22Rv1 (cell line): ENCODE data around the gene PTPRM.

Source experiments
- H3K27ac ChIP-seq: fragments of 450-650 bp; 2 replicates; pipeline ENCODE4 v1.5.1; 2017
- ZFX ChIP-seq: fragments of 450-650 bp; IDR thresholded peaks from 2 replicates; pipeline ENCODE4 v1.6.1; 2017; ENCODE audit warnings: antibody characterized with exemption, borderline replicate concordance
- TF ChIP-seq, protein P1 (sequence below): fragments of 450-650 bp; IDR thresholded peaks from 2 replicates; pipeline ENCODE4 v1.5.1; 2017; ENCODE audit warnings: mild to moderate bottlenecking

PTPRM gene

DNA sequence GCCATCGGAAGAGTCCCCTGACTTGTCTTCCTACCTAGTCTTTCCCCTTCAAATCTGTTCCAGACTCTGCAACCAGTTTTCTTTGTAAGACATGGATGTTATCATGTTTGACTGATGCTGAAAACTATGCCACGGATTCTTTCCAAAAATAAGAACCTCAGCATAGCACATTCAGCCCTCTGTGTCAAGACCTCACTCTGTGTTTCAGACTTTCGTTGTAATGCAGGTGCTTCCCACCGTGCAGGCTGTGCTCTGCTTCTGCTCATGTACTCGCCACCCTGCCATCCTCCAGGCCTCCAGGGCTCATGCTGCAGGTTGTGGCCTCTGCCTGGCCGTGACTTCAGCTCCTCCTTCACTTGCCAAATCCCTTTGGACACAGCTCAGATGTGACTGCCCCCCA, 695.1 kb downstream of the PTPRM start:
- H3K27ac ChIP-seq: no peak overlapping the region
- TF ChIP-seq, protein P1, sequence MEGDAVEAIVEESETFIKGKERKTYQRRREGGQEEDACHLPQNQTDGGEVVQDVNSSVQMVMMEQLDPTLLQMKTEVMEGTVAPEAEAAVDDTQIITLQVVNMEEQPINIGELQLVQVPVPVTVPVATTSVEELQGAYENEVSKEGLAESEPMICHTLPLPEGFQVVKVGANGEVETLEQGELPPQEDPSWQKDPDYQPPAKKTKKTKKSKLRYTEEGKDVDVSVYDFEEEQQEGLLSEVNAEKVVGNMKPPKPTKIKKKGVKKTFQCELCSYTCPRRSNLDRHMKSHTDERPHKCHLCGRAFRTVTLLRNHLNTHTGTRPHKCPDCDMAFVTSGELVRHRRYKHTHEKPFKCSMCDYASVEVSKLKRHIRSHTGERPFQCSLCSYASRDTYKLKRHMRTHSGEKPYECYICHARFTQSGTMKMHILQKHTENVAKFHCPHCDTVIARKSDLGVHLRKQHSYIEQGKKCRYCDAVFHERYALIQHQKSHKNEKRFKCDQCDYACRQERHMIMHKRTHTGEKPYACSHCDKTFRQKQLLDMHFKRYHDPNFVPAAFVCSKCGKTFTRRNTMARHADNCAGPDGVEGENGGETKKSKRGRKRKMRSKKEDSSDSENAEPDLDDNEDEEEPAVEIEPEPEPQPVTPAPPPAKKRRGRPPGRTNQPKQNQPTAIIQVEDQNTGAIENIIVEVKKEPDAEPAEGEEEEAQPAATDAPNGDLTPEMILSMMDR: no peak
- no peak for TF ChIP-seq ZFX

DNA sequence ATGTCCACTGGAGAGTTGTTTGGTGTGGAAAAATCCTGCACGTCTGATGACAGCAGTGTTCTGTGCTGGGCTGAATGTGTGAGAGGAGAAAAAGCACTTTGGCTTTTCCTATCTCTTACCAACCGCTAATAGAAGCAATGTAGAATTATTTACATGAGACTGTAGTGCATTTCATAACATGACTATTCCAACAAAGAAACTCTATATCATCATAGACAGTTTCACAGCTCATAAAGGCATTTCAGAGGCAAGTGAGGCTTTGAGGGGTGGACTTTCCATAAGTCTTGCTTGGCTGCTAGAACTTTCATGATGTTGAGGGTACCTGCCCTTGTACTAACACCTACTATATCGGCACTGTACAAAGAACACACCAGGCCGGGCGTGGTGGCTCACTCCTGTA, 697.0 kb downstream of the PTPRM start:
- TF ChIP-seq, protein P1: no peak
- no peak for TF ChIP-seq ZFX
- no peak overlapping the region for H3K27ac ChIP-seq

GRCh38 chr18:8264861-8265411, 697.8 kb downstream of the PTPRM start:
- no peak overlapping the region for H3K27ac ChIP-seq
- TF ChIP-seq, protein P1: no peak
- no peak for TF ChIP-seq ZFX

GRCh38 chr18:8272254-8272653, 705.1 kb downstream of the PTPRM start:
- H3K27ac ChIP-seq: no peak overlapping the region
- no peak for TF ChIP-seq ZFX
- TF ChIP-seq, protein P1: no peak

DNA sequence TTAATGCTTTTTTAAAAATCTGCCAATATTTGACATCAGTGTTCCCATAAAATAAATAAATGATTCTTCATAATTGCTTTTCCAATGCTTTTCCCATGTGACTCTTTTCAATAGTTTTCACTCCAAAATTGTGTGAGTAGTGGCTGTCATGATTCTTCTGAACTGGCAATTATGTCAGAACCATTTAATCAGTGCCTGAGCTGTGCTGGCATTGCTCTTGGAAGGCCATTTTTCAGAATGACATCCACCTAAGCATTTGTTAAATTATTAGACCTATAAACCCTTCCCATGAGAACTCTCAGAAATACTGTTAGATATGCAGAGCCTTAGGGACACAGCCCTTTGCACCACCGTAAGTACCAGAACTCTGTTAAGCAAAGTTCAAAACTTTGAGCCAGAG, 707.3 kb downstream of the PTPRM start:
- no peak overlapping the region for H3K27ac ChIP-seq
- TF ChIP-seq, protein P1: no peak
- TF ChIP-seq ZFX: no peak

- no peak overlapping the region for H3K27ac ChIP-seq
- no peak for TF ChIP-seq ZFX
Observed at GRCh38 chr18:8276406-8276805, 709.3 kb downstream of the PTPRM start.

DNA sequence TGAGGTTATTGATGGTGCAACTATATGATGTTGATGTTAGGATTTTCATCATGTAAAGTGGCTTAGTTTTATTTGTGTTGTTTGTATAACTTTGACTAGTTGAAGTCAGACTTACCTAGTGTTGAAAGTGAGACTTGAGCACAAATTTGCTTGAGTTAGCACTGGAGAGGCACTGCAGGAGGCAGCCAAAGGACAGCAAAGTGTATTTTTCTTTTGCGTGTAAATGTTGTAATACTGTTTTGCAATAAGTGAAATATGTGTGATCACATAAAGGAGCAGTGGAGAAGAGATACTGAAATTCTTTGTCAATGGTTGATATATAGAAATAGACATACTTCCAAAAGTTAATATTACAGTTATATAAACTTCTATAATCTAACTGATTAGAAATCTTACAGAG, 710.2 kb downstream of the PTPRM start:
- TF ChIP-seq, protein P1: no peak
- no peak for TF ChIP-seq ZFX
- no peak overlapping the region for H3K27ac ChIP-seq

DNA sequence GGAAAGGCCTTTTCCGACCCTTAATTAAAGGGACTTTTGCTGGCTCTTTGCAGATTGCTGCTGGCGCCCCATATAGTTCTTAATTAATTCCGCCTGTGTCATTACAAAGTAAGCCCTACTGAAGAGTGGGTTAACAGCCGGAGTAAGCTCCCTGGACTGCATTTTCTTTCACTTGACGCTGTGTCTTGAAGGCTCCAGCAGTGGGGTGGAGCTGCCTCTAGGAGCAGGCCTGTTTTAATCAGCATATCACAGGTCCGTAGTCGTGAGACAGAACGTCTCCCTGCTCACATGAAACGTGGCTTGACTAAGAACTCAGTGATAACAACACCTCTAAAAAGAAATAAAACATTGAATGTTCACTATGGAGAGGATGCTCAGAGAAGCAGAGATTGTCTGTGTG, 712.2 kb downstream of the PTPRM start:
- no peak overlapping the region for H3K27ac ChIP-seq
- no peak for TF ChIP-seq ZFX
- TF ChIP-seq, protein P1: no peak
